GM19238 (cell line): ENCODE results near the gene QRICH1.

Experiments used
- DNase-seq: peaks from one replicate; pipeline ENCODE4 v3.0.0; 2011; ENCODE audit warnings: low spot score; ENCODE audit not compliant: insufficient read length

The QRICH1 gene

GRCh38 chr3:48999085-48999858 is 94.6 kb downstream of the QRICH1 start:
- DNase-seq: no peak

GRCh38 chr3:48997714-48998637 is 95.9 kb downstream of the QRICH1 start:
- DNase-seq: no peak

- DNase-seq: no peak
These were observed 96.7 kb downstream of the QRICH1 start for GRCh38 chr3:48997102-48997635.

GRCh38 chr3:48996640-48997039 is 97.2 kb downstream of the QRICH1 start:
- no peak for DNase-seq

- DNase-seq: no peak
These were observed 100.0 kb downstream of the QRICH1 start for GRCh38 chr3:48993834-48994233.

- no peak for DNase-seq
These were observed 101.9 kb downstream of the QRICH1 start for GRCh38 chr3:48991851-48992545.

GRCh38 chr3:48990636-48991469 is 103.0 kb downstream of the QRICH1 start:
- no peak for DNase-seq

- peak; percentile 52 for DNase-seq
These were observed 103.9 kb downstream of the QRICH1 start, which contains the start of gene P4HTM for GRCh38 chr3:48989796-48990635. Gene P4HTM, plus strand, starts transcription at chr3:48990241. Its CDS starts 16 bp downstream, at chr3:48990257.

- DNase-seq: no peak
These were observed 104.6 kb downstream of the QRICH1 start for GRCh38 chr3:48989126-48989795.

- DNase-seq: no peak
These were observed 108.0 kb downstream of the QRICH1 start for GRCh38 chr3:48985831-48986376.

GRCh38 chr3:48984663-48985062 is 109.2 kb downstream of the QRICH1 start:
- DNase-seq: no peak

GRCh38 chr3:48983096-48983495 is 110.8 kb downstream of the QRICH1 start:
- no peak for DNase-seq

- DNase-seq: no peak
These were observed 111.2 kb downstream of the QRICH1 start for GRCh38 chr3:48982686-48983085.

- DNase-seq: no peak
These were observed 111.9 kb downstream of the QRICH1 start for GRCh38 chr3:48982016-48982415.

GRCh38 chr3:48980295-48980694 is 113.6 kb downstream of the QRICH1 start:
- no peak for DNase-seq
